ENCODE measurements around the gene CLDND2. TPM values are rescaled to one million over a fixed set of nuclear protein-coding genes. Genes with fewer than 3 reads are reported as not detected.

The CLDND2 gene
- total and polyA plus RNA-seq, 4 experiments from 2014 or later, result 1.5 to 2.0 TPM; not detected in 2

DNA sequence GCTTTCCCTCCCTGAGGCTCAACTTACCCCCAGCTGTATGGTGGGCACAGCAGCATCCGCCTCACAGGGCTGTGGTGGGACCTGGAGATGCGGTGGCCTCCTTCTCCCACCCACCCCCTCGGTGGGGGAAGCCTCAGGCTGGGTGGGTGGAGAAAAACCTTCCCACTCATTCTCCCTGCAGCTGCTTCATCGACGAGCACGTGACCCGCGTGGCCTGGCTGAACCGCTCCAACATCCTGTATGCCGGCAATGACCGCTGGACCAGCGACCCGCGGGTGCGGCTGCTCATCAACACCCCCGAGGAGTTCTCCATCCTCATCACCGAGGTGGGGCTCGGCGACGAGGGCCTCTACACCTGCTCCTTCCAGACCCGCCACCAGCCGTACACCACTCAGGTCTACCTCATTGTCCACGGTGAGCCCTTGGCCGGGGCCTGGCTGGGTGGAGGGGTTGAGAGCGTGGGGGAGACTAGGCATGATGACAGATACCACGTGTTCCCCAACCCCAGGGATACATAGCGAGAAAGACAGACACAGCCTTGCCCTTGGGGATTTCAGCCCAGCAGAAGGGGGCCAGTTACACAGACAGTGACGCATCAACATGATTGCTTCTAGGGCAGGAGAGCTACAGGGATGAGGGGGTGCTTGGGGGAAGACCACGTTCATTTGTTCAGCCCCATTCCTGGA lies 45.2 kb downstream of the CLDND2 start:
- Mint-ChIP-seq H3K27me3 (peaks cover 29 to 37% of the 10 kb centered on the region in 2 donors), H3K36me3 (no peaks in the 10 kb centered on the region), H3K4me1 (peaks cover 4 to 17% (median 4%) of the 10 kb centered on the region in 4 donors), H3K4me3 (no peak overlapping the region), H3K27ac (no peak overlapping the region), H3K9me3 (no peaks in the 10 kb centered on the region)
- Histone ChIP-seq H3K9me3 (ENCODE audit: control insufficient read depth in 1 of 2, low read length in 2 of 2) (no peaks in the 10 kb centered on the region), H3K27me3 (ENCODE audit: insufficient read depth, low read length) (peaks cover 19% of the 10 kb centered on the region), H3K4me3 (ENCODE audit: low read length in 2 of 2) (no peak overlapping the region), H3K36me3 (ENCODE audit: insufficient read depth, low read length) (no peaks in the 10 kb centered on the region), H3K27ac (ENCODE audit: low read depth, low read length) (no peak overlapping the region), H3K4me1 (ENCODE audit: insufficient read depth, low read length) (peaks cover 9% of the 10 kb centered on the region)
- intact Hi-C loops (cut with micrococcal nuclease), result no loop called here
- DNase-seq, result no peak
- CTCF ChIA-PET (ENCODE audit: partially characterized antibody), result no interaction called here
- POLR2A ChIA-PET (ENCODE audit: partially characterized antibody), result no interaction called here

DNA sequence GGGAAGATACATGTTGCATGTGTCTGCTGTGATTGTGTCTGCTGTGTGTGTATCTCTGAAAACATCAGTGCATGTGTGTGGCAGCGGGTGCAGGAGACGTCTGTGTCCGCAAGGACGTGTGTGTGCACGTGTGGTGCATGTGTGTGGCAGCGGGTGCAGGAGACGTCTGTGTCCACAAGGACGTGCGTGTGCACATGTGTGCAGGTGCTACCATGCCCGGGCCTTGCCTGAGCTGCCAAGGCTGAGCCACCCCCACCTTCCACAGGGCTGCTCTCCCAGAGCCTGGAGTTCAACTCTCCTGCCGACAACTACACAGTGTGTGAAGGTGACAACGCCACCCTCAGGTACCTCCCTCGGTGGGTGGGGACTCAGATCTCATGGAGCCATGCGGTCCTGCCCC lies 47.0 kb downstream of the CLDND2 start:
- Mint-ChIP-seq H3K4me3 (no peak overlapping the region), H3K9me3 (no peaks in the 10 kb centered on the region), H3K4me1 (peaks cover 0 to 6% (median 0%) of the 10 kb centered on the region in 4 donors), H3K27me3 (peaks cover 26 to 31% of the 10 kb centered on the region in 2 donors), H3K27ac (no peak overlapping the region), H3K36me3 (no peaks in the 10 kb centered on the region)
- Histone ChIP-seq H3K9me3 (ENCODE audit: control insufficient read depth in 1 of 2, low read length in 2 of 2) (no peaks in the 10 kb centered on the region), H3K4me1 (ENCODE audit: insufficient read depth, low read length) (no peaks in the 10 kb centered on the region), H3K27ac (ENCODE audit: low read depth, low read length) (no peak overlapping the region), H3K27me3 (ENCODE audit: insufficient read depth, low read length) (peaks cover 8% of the 10 kb centered on the region), H3K4me3 (ENCODE audit: low read length in 2 of 2) (no peak overlapping the region), H3K36me3 (ENCODE audit: insufficient read depth, low read length) (no peaks in the 10 kb centered on the region)
- ChIA-PET POLR2A (ENCODE audit: partially characterized antibody) (no interaction called here), CTCF (ENCODE audit: partially characterized antibody) (no interaction called here)
- no peak for DNase-seq
- intact Hi-C loops (cut with micrococcal nuclease), result no loop called here

DNA sequence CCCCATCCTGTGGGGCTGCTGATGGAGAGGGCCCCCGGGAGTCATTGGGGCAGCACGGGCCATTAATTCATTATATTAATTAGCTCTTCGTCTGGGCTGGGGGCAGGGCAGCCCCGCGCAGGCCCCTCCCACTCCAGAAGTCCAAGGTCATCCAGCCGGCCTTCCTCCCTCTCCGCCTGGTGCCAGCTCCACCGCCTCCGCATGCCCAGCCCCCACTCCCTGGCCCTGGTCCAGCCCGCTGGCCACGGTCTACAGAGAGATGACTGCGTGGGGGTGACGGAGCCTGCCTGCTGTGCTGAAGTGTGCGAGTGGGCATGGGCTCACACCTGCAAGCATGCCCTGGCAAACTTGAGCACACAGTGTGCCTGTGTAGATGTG lies 48.5 kb downstream of the CLDND2 start:
- H3K27me3 ChIP-seq (ENCODE audit: insufficient read depth, low read length), result peaks cover 8% of the 10 kb centered on the region
- no peak for DNase-seq
- Mint-ChIP-seq H3K36me3 (no peaks in the 10 kb centered on the region), H3K27me3 (peaks cover 19 to 23% of the 10 kb centered on the region in 2 donors), H3K9me3 (peaks cover 0 to 2% (median 0%) of the 10 kb centered on the region in 8 donors), H3K4me3 (no peak overlapping the region), H3K4me1 (peaks cover 0 to 3% (median 1%) of the 10 kb centered on the region in 4 donors), H3K27ac (no peak overlapping the region)
- POLR2A ChIA-PET (ENCODE audit: partially characterized antibody), result no interaction called here
- CTCF ChIA-PET (ENCODE audit: partially characterized antibody), result no interaction called here
- no peaks in the 10 kb centered on the region for H3K36me3 ChIP-seq (ENCODE audit: insufficient read depth, low read length)
- intact Hi-C loops (cut with micrococcal nuclease), result no loop called here
- no peak overlapping the region for H3K4me3 ChIP-seq (ENCODE audit: low read length in 2 of 2)
- H3K4me1 ChIP-seq (ENCODE audit: insufficient read depth, low read length), result no peaks in the 10 kb centered on the region
- no peaks in the 10 kb centered on the region for H3K9me3 ChIP-seq (ENCODE audit: control insufficient read depth in 1 of 2, low read length in 2 of 2)
- no peak overlapping the region for H3K27ac ChIP-seq (ENCODE audit: low read depth, low read length)

DNA sequence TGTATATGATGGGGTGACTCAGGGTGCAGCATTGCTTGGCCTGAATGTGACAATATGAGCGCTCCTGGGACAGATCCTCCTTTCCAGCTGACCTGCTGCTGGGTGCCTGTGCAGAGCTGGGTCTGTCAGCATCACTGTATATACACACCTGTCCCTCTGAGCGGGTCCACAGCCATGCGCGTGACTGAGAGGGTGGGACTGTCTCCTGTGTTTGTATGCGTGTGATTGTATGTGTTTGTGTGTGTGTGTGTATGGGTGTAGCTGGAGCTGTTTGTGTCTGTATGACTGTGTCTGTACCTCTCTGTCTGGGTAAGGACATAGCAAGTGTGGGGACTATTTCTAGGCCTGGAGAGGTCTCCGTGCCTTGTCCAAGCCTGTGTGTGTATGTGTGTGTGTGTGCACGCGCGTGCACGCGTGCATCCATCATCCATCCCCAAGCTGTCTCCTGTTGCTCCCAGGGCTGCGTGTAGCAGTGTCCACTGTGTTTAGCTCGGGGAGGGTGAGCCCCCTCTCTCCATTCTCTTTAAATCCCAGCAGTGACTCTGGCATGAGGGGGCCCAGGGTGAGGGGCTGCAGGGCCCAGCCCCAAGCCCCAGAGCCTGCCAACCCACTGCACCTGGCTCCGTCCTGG lies 49.0 kb downstream of the CLDND2 start:
- ChIA-PET CTCF (ENCODE audit: partially characterized antibody) (no interaction called here), POLR2A (ENCODE audit: partially characterized antibody) (no interaction called here)
- Histone ChIP-seq H3K27me3 (ENCODE audit: insufficient read depth, low read length) (peaks cover 8% of the 10 kb centered on the region), H3K27ac (ENCODE audit: low read depth, low read length) (no peak overlapping the region), H3K4me1 (ENCODE audit: insufficient read depth, low read length) (no peaks in the 10 kb centered on the region), H3K4me3 (ENCODE audit: low read length in 2 of 2) (no peak overlapping the region), H3K9me3 (ENCODE audit: control insufficient read depth in 1 of 2, low read length in 2 of 2) (no peaks in the 10 kb centered on the region), H3K36me3 (ENCODE audit: insufficient read depth, low read length) (no peaks in the 10 kb centered on the region)
- Mint-ChIP-seq H3K36me3 (no peaks in the 10 kb centered on the region), H3K4me1 (peaks cover 0 to 4% (median 1%) of the 10 kb centered on the region in 4 donors), H3K27ac (no peak overlapping the region), H3K4me3 (no peak overlapping the region), H3K9me3 (peaks cover 0 to 7% (median 0%) of the 10 kb centered on the region in 8 donors), H3K27me3 (peaks cover 20 to 23% of the 10 kb centered on the region in 2 donors)
- no peak for DNase-seq
- intact Hi-C loops (cut with micrococcal nuclease), result no loop called here

DNA sequence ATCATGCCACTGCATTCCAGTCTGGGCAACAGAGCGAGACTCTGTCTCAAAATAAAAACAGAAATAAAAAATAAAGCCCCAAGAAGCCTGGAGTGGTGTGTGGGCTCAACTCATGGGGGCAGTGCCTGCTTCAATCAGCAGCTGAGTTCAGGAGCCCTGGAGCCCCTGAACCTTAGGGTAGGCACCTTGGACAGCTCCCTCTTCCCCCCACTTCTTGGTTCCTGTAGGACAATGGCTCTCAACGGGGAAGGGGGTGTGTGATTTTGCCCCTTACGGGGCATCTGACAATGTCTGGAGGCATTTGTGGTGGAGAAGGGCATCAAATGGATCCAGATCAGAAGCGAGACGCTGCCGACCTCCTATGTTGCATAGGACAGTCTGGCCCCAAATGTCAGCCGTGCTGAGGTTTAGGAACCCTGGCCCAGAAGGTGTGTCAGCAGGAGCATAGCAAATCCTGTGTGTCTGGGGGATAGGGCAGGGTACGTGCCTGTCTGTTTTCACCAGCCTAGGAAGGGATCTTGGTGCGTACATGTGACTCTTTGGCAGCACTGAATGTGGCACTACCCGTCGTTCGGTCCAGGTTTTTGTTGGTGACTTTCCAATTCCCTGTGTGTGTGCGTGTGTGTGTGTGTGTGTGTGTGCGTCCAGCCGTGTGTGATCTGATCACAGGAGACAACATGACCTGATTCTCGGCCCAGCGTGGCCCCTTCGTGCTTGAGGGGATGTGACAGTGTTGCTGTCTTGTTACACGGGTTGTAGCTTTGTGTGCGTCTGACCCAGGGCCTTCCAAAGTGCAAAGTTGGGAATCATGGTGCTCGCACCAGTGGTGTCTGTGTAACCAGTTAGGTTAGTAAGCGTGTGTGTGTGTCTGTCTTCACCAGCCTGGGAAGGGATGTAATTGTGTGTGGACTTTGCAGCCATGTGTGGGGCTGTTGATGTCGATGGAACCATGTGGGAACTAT lies 49.8 kb downstream of the CLDND2 start:
- Histone ChIP-seq H3K27ac (ENCODE audit: low read depth, low read length) (no peak overlapping the region), H3K4me1 (ENCODE audit: insufficient read depth, low read length) (no peaks in the 10 kb centered on the region), H3K27me3 (ENCODE audit: insufficient read depth, low read length) (peaks cover 2% of the 10 kb centered on the region), H3K9me3 (ENCODE audit: control insufficient read depth in 1 of 2, low read length in 2 of 2) (no peaks in the 10 kb centered on the region), H3K36me3 (ENCODE audit: insufficient read depth, low read length) (no peaks in the 10 kb centered on the region), H3K4me3 (ENCODE audit: low read length in 2 of 2) (no peak overlapping the region)
- peaks cover 0 to 4% (median 1%) of the 10 kb centered on the region in 4 donors for H3K4me1 Mint-ChIP-seq
- H3K9me3 Mint-ChIP-seq, result peaks cover 0 to 7% (median 0%) of the 10 kb centered on the region in 8 donors
- POLR2A ChIA-PET (ENCODE audit: partially characterized antibody), result no interaction called here
- intact Hi-C loops (cut with micrococcal nuclease), result no loop called here
- no peak for DNase-seq
- H3K27me3 Mint-ChIP-seq, result peaks cover 20 to 21% of the 10 kb centered on the region in 2 donors
- H3K36me3 Mint-ChIP-seq, result no peaks in the 10 kb centered on the region
- CTCF ChIA-PET (ENCODE audit: partially characterized antibody), result interaction anchor here (0.7 kb wide), 1 partner anchor 330 kb away, joined by 3 read pairs; no protein-coding TSS in a partner anchor
- no peak overlapping the region for H3K27ac Mint-ChIP-seq
- H3K4me3 Mint-ChIP-seq, result no peak overlapping the region

DNA sequence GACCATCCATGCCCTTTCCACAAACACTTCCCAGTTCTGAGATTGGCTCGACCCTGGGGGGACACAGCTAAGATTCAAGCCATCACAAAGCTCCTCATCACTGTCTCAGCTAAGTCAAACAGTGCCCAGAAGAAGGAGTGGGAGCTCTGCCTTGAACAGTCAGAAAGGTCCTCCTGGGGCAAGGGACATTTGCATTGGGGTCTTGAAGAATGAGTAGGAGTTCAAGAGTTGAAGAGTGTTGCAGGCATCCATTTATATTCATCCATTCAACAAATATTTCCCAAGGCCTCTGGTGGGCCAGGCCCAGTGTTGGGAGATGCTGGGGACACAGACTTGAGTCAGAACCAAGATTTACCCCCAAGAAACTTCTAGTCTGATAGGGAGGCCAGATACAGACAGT lies 50.8 kb downstream of the CLDND2 start:
- CTCF ChIA-PET (ENCODE audit: partially characterized antibody), result no interaction called here
- Histone ChIP-seq H3K4me1 (ENCODE audit: insufficient read depth, low read length) (no peaks in the 10 kb centered on the region), H3K36me3 (ENCODE audit: insufficient read depth, low read length) (no peaks in the 10 kb centered on the region), H3K27me3 (ENCODE audit: insufficient read depth, low read length) (no peaks in the 10 kb centered on the region), H3K4me3 (ENCODE audit: low read length in 2 of 2) (no peak overlapping the region), H3K9me3 (ENCODE audit: control insufficient read depth in 1 of 2, low read length in 2 of 2) (no peaks in the 10 kb centered on the region), H3K27ac (ENCODE audit: low read depth, low read length) (no peak overlapping the region)
- H3K9me3 Mint-ChIP-seq, result peaks cover 0 to 10% (median 0%) of the 10 kb centered on the region in 8 donors
- H3K27ac Mint-ChIP-seq, result no peak overlapping the region
- POLR2A ChIA-PET (ENCODE audit: partially characterized antibody), result no interaction called here
- H3K4me3 Mint-ChIP-seq, result no peak overlapping the region
- DNase-seq, result no peak
- H3K36me3 Mint-ChIP-seq, result no peaks in the 10 kb centered on the region
- H3K4me1 Mint-ChIP-seq, result peaks cover 0 to 4% (median 4%) of the 10 kb centered on the region in 4 donors
- intact Hi-C loops (cut with micrococcal nuclease), result no loop called here
- peaks cover 21 to 23% of the 10 kb centered on the region in 2 donors for H3K27me3 Mint-ChIP-seq

DNA sequence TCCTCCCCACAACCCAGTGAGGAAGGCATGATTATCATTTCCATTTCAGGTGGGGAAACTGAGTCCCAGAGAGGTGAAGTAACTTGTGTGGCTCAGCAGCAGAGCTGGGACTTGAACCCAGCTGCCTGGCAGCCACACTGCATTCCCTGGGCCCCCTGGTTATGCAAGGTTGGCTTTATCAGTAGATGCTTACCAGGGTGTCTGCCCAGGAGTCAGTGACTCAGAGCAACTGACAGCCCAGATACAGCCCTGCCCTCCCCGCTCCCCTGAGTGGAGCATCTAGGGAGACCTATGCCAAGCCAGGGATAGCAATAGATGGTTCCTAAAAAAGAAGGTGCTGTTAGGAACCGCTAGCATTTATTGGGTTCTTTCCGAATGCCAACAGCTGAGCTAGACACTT lies 51.4 kb downstream of the CLDND2 start:
- Mint-ChIP-seq H3K27ac (no peak overlapping the region), H3K4me1 (peaks cover 2 to 4% (median 4%) of the 10 kb centered on the region in 4 donors), H3K36me3 (no peaks in the 10 kb centered on the region), H3K9me3 (peaks cover 0 to 10% (median 0%) of the 10 kb centered on the region in 8 donors), H3K4me3 (no peak overlapping the region), H3K27me3 (peaks cover 17 to 24% of the 10 kb centered on the region in 2 donors)
- Histone ChIP-seq H3K27ac (ENCODE audit: low read depth, low read length) (no peak overlapping the region), H3K36me3 (ENCODE audit: insufficient read depth, low read length) (no peaks in the 10 kb centered on the region), H3K4me3 (ENCODE audit: low read length in 2 of 2) (no peak overlapping the region), H3K4me1 (ENCODE audit: insufficient read depth, low read length) (no peaks in the 10 kb centered on the region), H3K27me3 (ENCODE audit: insufficient read depth, low read length) (no peaks in the 10 kb centered on the region), H3K9me3 (ENCODE audit: control insufficient read depth in 1 of 2, low read length in 2 of 2) (no peaks in the 10 kb centered on the region)
- ChIA-PET CTCF (ENCODE audit: partially characterized antibody) (no interaction called here), POLR2A (ENCODE audit: partially characterized antibody) (no interaction called here)
- intact Hi-C loops (cut with micrococcal nuclease), result no loop called here
- DNase-seq, result no peak

All from CD4-positive, alpha-beta memory T cell (primary cell).